ENCODE results near the gene TIMP2. TPM values are rescaled to one million over a fixed set of nuclear protein-coding genes. Genes with fewer than 3 reads are reported as not detected.

TIMP2 gene
- total and polyA plus RNA-seq, 2 experiments from 2014 or later, result 10.6 to 22.5 TPM

- TF ChIP-seq ZNF462 (CRISPR knock-in tag; IDR thresholded peaks at IDR 0.05), result no peak
- TF ChIP-seq JUNB (IDR thresholded peaks at IDR 0.05; ENCODE audit: unreplicated experiment), result no peak
- TF ChIP-seq REST (IDR thresholded peaks at IDR 0.05; ENCODE audit: unreplicated experiment), result no peak
- no peak for TF ChIP-seq ETS1 (IDR thresholded peaks at IDR 0.05)
- TF ChIP-seq NANOG (IDR thresholded peaks at IDR 0.05; ENCODE audit: borderline replicate concordance), result no peak
- no peak for TF ChIP-seq EZH2 (IDR thresholded peaks at IDR 0.05; ENCODE audit: low read depth, unreplicated experiment)
Measured at GRCh38 chr17:78944956-78945355, 19.8 kb upstream of the TIMP2 start (continued).

Measured in GM23338 (cell line).